Measurements from ENCODE around the gene MACROD2.

DNA sequence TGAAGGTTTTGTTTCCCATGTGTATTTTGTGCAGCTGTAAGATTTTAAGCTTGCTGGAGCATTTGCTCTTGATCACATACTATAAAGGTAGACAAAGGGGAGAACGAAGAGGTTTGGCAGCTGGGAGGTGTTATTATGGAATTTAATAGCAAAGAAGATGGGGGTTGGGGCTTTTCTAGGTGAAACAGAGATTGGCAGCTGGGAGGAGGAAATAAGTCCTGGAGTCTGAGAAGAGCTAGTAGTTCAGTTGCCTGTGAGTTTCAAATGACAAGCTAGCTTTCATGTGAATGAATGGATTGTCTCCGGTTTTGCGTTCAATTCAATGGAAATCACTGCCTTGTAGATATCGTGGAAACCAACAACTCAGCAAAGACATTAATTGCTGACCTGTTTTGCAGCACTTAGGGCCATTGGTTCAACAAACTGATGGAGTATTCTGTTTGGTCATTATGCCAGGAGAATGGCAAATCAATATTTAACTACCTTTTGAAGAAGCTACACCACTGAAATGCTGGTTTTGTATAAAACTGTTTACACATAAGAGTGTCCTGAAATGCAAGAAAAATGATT, 380.2 kb downstream of the MACROD2 start:
- TF ChIP-seq ELF1 (IDR thresholded peaks at IDR 0.05; ENCODE audit: borderline replicate concordance, low read depth) (no peak), TCF7L2 (IDR thresholded peaks at IDR 0.05; ENCODE audit: borderline replicate concordance, extremely low read depth, insufficient read depth, insufficient read length) (no peak), EZH2 (IDR thresholded peaks at IDR 0.05) (no peak), ZFX (IDR thresholded peaks at IDR 0.05) (no peak), POLR2A (IDR thresholded peaks at IDR 0.05; ENCODE audit: borderline replicate concordance, extremely low read depth, insufficient read depth, insufficient read length) (no peak), EZH2phosphoT487 (IDR thresholded peaks at IDR 0.05; ENCODE audit: borderline replicate concordance) (no peak), POLR2AphosphoS5 (IDR thresholded peaks at IDR 0.05; ENCODE audit: low read depth, low read length) (no peak), SP1 (IDR thresholded peaks at IDR 0.05; ENCODE audit: low read depth) (no peak), YY1 (IDR thresholded peaks at IDR 0.05; ENCODE audit: extremely low read depth, insufficient replicate concordance, low read depth, low read length) (no peak), EGR1 (IDR thresholded peaks at IDR 0.05; ENCODE audit: low read depth) (no peak), JUND (IDR thresholded peaks at IDR 0.05) (no peak)
- TF ChIP-seq, protein P1, sequence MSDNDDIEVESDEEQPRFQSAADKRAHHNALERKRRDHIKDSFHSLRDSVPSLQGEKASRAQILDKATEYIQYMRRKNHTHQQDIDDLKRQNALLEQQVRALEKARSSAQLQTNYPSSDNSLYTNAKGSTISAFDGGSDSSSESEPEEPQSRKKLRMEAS (IDR thresholded peaks at IDR 0.05), result no peak
- TF ChIP-seq, protein P2, sequence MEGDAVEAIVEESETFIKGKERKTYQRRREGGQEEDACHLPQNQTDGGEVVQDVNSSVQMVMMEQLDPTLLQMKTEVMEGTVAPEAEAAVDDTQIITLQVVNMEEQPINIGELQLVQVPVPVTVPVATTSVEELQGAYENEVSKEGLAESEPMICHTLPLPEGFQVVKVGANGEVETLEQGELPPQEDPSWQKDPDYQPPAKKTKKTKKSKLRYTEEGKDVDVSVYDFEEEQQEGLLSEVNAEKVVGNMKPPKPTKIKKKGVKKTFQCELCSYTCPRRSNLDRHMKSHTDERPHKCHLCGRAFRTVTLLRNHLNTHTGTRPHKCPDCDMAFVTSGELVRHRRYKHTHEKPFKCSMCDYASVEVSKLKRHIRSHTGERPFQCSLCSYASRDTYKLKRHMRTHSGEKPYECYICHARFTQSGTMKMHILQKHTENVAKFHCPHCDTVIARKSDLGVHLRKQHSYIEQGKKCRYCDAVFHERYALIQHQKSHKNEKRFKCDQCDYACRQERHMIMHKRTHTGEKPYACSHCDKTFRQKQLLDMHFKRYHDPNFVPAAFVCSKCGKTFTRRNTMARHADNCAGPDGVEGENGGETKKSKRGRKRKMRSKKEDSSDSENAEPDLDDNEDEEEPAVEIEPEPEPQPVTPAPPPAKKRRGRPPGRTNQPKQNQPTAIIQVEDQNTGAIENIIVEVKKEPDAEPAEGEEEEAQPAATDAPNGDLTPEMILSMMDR (IDR thresholded peaks at IDR 0.05 in 2 of 3, conservative IDR thresholded peaks at IDR 0.05 in 1 of 3; ENCODE audit: borderline replicate concordance in 1 of 3, insufficient read depth in 1 of 3, low read depth in 2 of 3, low read length in 2 of 3), result no peak
- TF ChIP-seq, protein P3, sequence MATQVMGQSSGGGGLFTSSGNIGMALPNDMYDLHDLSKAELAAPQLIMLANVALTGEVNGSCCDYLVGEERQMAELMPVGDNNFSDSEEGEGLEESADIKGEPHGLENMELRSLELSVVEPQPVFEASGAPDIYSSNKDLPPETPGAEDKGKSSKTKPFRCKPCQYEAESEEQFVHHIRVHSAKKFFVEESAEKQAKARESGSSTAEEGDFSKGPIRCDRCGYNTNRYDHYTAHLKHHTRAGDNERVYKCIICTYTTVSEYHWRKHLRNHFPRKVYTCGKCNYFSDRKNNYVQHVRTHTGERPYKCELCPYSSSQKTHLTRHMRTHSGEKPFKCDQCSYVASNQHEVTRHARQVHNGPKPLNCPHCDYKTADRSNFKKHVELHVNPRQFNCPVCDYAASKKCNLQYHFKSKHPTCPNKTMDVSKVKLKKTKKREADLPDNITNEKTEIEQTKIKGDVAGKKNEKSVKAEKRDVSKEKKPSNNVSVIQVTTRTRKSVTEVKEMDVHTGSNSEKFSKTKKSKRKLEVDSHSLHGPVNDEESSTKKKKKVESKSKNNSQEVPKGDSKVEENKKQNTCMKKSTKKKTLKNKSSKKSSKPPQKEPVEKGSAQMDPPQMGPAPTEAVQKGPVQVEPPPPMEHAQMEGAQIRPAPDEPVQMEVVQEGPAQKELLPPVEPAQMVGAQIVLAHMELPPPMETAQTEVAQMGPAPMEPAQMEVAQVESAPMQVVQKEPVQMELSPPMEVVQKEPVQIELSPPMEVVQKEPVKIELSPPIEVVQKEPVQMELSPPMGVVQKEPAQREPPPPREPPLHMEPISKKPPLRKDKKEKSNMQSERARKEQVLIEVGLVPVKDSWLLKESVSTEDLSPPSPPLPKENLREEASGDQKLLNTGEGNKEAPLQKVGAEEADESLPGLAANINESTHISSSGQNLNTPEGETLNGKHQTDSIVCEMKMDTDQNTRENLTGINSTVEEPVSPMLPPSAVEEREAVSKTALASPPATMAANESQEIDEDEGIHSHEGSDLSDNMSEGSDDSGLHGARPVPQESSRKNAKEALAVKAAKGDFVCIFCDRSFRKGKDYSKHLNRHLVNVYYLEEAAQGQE (IDR thresholded peaks at IDR 0.05; ENCODE audit: low read depth), result no peak

Measured in HCT116 (cell line).